ENCODE measurements around the gene ABCC10.
A peak's percentile ranks its signal among the peaks of the same experiment; 100 is the strongest.

DNA sequence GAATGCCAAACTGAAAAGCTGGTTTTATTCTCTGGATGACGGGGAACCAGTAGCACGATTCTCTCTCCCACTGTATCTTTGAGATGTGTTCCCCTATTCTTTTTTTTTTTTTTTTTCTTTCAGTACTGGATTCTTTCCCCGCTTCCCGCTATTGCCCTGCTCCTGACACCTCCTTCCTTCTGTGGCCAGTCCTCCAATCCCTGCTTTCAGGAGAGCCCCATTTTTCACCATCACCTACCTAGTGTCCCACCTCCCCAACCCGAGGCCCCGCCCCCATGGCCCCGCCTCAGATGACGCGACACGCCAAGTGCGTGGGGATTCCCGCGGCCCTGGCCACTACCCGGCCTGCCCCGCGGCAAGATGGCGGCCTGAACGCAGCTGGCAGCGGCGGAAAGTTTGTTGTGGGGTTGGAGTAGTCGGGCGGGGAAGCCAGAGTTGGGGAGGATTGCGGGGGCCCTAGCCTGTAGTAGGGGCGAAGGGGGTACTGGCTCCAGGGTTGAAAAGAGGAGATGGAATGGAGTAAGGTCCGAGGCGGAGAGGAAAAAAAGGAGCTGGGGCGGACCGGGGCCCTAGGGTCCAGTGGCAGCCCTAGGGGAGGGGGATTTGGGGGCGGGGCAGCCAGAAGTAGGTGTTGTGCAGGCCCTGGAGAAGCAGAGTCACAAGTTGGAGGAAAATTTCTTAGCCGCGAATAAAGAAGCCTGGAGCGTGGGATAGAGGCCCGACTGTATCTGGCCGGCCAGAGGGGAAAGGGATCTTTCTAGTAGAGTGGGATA lies 50.1 kb downstream of the ABCC10 start, which contains the start of gene TJAP1:
- TF ChIP-seq CTCF (IDR thresholded peaks at IDR 0.05) = no peak
- TF ChIP-seq POLR2A (IDR thresholded peaks at IDR 0.05) = peak in 3 of 4 donors; percentile 28 to 76 (median 69)
- TF ChIP-seq POLR2AphosphoS5 (IDR thresholded peaks at IDR 0.05) = peak; percentile 87 to 96
- no peak for TF ChIP-seq EP300 (IDR thresholded peaks at IDR 0.05)

Measured in upper lobe of left lung (tissue), 4 donors.